Gastrocnemius medialis (tissue), 4 donors: ENCODE results near the gene ATP6V1A. TPM values are rescaled to one million over a fixed set of nuclear protein-coding genes. Genes with fewer than 3 reads are reported as not detected.

Experiments
- ATAC-seq, 2 donors: fragments of 150-250 bp; one replicate each; pipeline ENCODE4 v1.9.1; 2016
- DNase-seq, 2 donors: peaks; one replicate each; pipeline ENCODE4 v3.0.0-alpha.2; 2019
- H3K27ac ChIP-seq, 4 donors: fragments of 200-600 bp; sonication (generic); 1 replicate in 1 of 4; 2 replicates in 3 of 4; pipeline ENCODE4 v1.5.1; 2016 to 2018; ENCODE audit warnings: mild to moderate bottlenecking in 2 of 4, moderate library complexity in 1 of 4
- H3K27me3 ChIP-seq, 3 donors: fragments of 200-600 bp; sonication (generic) in 2 of 3; 1 replicate in 1 of 3; 2 replicates in 2 of 3; pipeline versions ENCODE4 v1.5.1 to v1.6.0; 2016 to 2019; ENCODE audit warnings: mild to moderate bottlenecking in 1 of 3, moderate library complexity in 1 of 3
- H3K36me3 ChIP-seq, 2 donors: fragments of 200-600 bp; sonication (generic) in 1 of 2; one replicate each; pipeline ENCODE4 v1.5.1; 2017 to 2018
- H3K4me1 ChIP-seq, 2 donors: fragments of 200-600 bp; sonication (generic) in 1 of 2; one replicate each; pipeline ENCODE4 v1.5.1; 2016 to 2017; ENCODE audit warnings: mild to moderate bottlenecking in 2 of 2
- H3K4me3 ChIP-seq, 4 donors: fragments of 200-600 bp; sonication (generic) in 3 of 4; 1 replicate in 1 of 4; 2 replicates in 3 of 4; pipeline ENCODE4 v1.5.1; 2016 to 2019; ENCODE audit warnings: mild to moderate bottlenecking in 2 of 4
- H3K9me3 ChIP-seq, 3 donors: fragments of 200-600 bp; sonication (generic) in 2 of 3; 1 replicate in 1 of 3; 2 replicates in 2 of 3; pipeline ENCODE4 v1.5.1; 2016 to 2019
- POLR2A ChIP-seq, 2 donors: fragments of 450-650 bp; IDR thresholded peaks; one replicate each; pipeline ENCODE4 v1.6.1; 2017; ENCODE audit warnings: antibody characterized with exemption in 2 of 2, mild to moderate bottlenecking in 2 of 2, moderate library complexity in 2 of 2
- in situ Hi-C, 4 donors: fragments of 200-750 bp; cut with MboI; loops; one replicate each; pipeline versions ENCODE4 v1.15.0 to v1.8.0; 2017; ENCODE audit warnings: low sequenced_read_pairs in 4 of 4
- intact Hi-C: fragments of 100-400 bp; cut with DNase I; formaldehyde crosslinking; loops from one replicate; pipeline ENCODE4 v1.15.1; 2023; ENCODE audit warnings: low total_unique reads
- total RNA-seq, 4 donors: library from RNA; depleted of rRNA; stranded (reverse); fragments of >200 nt; gene quantifications; one replicate each; pipeline versions ENCODE4 v1.1.0 to v1.2.3, GENCODE V29; 2016
- TF ChIP-seq, protein P1 (sequence below), 5 experiments: fragments of 450-650 bp in 3 of 5; fragments of 200-600 bp in 2 of 5; sonication (generic) in 2 of 5; IDR thresholded peaks in 4 of 5; conservative IDR thresholded peaks in 1 of 5; 1 replicate in 4 of 5; 2 replicates in 1 of 5; pipeline ENCODE4 v1.5.1; 2016 to 2019; ENCODE audit warnings: antibody characterized with exemption in 5 of 5, mild to moderate bottlenecking in 3 of 5, moderate library complexity in 3 of 5

The ATP6V1A gene
- total RNA-seq, 4 donors from 2014 or later, result 11.3 to 21.3 (median 15.0) TPM

DNA sequence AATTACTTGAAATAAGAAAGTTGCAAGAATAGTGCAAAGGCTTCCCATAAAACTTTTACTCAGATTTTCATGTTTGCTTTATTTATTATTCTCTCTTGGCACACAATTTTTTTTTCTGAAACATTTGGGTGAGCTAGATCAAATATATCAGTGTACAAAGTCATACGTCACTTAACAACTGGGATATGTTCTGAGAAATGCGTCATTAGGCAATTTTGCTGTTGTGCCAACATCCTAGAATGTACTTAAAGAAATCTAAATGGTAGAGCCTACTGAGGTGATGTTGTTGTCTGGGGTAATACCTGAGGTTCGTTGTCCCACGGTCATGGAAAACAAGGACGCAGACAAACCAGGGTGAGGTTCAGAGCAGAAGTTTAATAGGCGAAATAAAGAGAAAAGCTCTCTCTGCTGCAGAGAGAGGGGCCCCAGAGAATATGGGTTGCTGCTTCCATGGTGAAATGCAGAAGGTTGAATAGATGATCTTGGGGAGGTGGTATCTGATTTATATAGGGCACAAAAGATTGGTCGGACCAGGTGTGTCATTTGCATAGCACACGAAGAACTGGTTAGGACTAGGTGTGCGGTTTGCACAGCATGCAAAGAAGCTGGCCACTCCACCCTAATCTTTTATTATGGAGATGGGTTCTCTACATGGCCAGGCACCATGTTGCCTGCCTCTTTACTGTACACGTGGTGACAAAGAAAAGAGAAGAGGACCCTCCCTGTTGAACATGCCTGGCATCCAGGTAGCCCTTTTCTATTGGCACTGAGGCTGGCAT is 82.9 kb downstream of the ATP6V1A start:
- intact Hi-C loops (no loop called here), in situ Hi-C loops (no loop called here)
- no peak overlapping the region for H3K27ac ChIP-seq
- no peak for DNase-seq
- ATAC-seq, result no peak
- TF ChIP-seq, protein P1, sequence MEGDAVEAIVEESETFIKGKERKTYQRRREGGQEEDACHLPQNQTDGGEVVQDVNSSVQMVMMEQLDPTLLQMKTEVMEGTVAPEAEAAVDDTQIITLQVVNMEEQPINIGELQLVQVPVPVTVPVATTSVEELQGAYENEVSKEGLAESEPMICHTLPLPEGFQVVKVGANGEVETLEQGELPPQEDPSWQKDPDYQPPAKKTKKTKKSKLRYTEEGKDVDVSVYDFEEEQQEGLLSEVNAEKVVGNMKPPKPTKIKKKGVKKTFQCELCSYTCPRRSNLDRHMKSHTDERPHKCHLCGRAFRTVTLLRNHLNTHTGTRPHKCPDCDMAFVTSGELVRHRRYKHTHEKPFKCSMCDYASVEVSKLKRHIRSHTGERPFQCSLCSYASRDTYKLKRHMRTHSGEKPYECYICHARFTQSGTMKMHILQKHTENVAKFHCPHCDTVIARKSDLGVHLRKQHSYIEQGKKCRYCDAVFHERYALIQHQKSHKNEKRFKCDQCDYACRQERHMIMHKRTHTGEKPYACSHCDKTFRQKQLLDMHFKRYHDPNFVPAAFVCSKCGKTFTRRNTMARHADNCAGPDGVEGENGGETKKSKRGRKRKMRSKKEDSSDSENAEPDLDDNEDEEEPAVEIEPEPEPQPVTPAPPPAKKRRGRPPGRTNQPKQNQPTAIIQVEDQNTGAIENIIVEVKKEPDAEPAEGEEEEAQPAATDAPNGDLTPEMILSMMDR (IDR thresholded peaks at IDR 0.05 in 4 of 5, conservative IDR thresholded peaks at IDR 0.05 in 1 of 5), result no peak
- no peak for TF ChIP-seq POLR2A (IDR thresholded peaks at IDR 0.05)
- H3K27me3 ChIP-seq, result no peaks in the 10 kb centered on the region
- H3K9me3 ChIP-seq, result no peaks in the 10 kb centered on the region
- no peaks in the 10 kb centered on the region for H3K36me3 ChIP-seq
- H3K4me3 ChIP-seq, result no peak overlapping the region
- H3K4me1 ChIP-seq, result no peaks in the 10 kb centered on the region

DNA sequence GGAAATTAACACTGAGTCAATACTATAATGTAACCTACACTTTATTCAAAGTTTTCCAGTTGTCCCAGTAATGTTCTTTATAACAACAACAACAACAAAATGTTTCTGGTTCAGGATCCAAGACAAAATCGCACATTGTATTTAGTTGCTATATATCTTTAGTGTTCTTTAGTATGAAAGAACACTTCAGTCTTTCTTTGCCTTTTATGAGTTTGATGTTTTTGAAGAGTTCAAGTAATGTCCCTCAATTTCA is 84.2 kb downstream of the ATP6V1A start:
- intact Hi-C loops, result no loop called here
- DNase-seq (no peak), ATAC-seq (no peak)
- Histone ChIP-seq H3K27ac (no peak overlapping the region), H3K9me3 (no peaks in the 10 kb centered on the region), H3K27me3 (no peaks in the 10 kb centered on the region), H3K4me1 (no peaks in the 10 kb centered on the region), H3K4me3 (no peak overlapping the region), H3K36me3 (no peaks in the 10 kb centered on the region)
- TF ChIP-seq, protein P1 (IDR thresholded peaks at IDR 0.05 in 4 of 5, conservative IDR thresholded peaks at IDR 0.05 in 1 of 5), result no peak
- no peak for TF ChIP-seq POLR2A (IDR thresholded peaks at IDR 0.05)
- in situ Hi-C loops, result no loop called here

DNA sequence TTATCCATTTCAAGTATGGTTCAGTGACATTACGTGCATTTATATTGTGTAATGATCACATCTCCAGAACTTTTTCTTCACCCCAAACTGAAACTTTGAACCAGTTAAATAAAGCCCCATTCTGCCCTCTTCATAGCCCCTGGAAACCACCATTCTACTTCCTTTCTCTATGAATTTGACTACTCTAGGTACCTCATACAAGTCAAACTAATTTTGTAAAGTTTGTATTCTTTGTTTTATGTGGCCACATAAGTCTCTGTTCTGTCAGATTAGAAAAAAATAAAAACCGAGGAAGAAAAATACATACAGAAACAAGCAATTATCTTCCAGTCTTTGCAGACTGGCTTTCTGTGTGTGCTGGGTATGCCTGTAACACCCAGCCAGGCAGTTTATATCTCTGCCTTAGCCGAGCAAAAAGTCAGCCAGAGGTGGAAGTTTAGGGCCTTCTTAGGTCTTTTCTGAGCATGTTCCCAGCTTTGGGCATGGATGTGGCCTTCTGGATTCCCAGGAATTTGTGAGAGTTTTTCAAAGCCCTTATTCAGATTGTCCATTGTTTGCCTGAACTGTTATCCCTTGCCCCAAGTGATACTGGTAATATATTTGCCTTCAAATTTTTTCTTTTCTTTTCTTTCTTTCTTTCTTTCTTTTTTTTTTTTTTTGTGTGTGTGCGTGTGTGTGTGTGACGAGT is 85.8 kb downstream of the ATP6V1A start:
- Histone ChIP-seq H3K27me3 (no peaks in the 10 kb centered on the region), H3K27ac (no peak overlapping the region), H3K4me1 (no peaks in the 10 kb centered on the region), H3K4me3 (no peak overlapping the region), H3K9me3 (no peaks in the 10 kb centered on the region), H3K36me3 (no peaks in the 10 kb centered on the region)
- intact Hi-C loops (no loop called here), in situ Hi-C loops (no loop called here)
- DNase-seq (no peak), ATAC-seq (no peak)
- no peak for TF ChIP-seq POLR2A (IDR thresholded peaks at IDR 0.05)
- TF ChIP-seq, protein P1 (IDR thresholded peaks at IDR 0.05 in 4 of 5, conservative IDR thresholded peaks at IDR 0.05 in 1 of 5), result no peak

DNA sequence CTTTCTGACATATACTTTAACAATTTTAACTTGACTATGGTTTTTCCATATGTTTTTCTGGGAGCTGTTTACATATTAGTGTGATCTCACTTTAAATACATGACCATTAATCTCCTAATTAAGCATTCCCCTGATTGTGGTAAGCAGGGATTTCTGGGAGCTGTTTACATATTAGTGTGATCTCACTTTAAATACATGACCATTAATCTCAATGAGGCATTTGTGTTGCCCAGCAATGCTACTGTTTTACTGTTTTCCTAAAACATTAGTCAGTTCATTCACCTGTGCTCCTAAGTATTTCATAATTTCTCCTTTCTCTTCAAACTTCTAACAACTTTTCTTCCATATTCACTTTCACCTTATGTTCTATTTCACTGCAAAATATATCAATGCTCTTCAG is 88.1 kb downstream of the ATP6V1A start:
- H3K27me3 ChIP-seq, result no peaks in the 10 kb centered on the region
- ATAC-seq (no peak), DNase-seq (no peak)
- intact Hi-C loops, result loop anchor here (5.0 kb wide), 1 partner anchor 1977 kb away; no protein-coding TSS in a partner anchor
- H3K9me3 ChIP-seq, result no peaks in the 10 kb centered on the region
- TF ChIP-seq POLR2A (IDR thresholded peaks at IDR 0.05), result no peak
- H3K4me3 ChIP-seq, result no peak overlapping the region
- H3K4me1 ChIP-seq, result peaks cover 0 to 6% of the 10 kb centered on the region in 2 donors
- in situ Hi-C loops, result no loop called here
- H3K36me3 ChIP-seq, result no peaks in the 10 kb centered on the region
- no peak overlapping the region for H3K27ac ChIP-seq

DNA sequence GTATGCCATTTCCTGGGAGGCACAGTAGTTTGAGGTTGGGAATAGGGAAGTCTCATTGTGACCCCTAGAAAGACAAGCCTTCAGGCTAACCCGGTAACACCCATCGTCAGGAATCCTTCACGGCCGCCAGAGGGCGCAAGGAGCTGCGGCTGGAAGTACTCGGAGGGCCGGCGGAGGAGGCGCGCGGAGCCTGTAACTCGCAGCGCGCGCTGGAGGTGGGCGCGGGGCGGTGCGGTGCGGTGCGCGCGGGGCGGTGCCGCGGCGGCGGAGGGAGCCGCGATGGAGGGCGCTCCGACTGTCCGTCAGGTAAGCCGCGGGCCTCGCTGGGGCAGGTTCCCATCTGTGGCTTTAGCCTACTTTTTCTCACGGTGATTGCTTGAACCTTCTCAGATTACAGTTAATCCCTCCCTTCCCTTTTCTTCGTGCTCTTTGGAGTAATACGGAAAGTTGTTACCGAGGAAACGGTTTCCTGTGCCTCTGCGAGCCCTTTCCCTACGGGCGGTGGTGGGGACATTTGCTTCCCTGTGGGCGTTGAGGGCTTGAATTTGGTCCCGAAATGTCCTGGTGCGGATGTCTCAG is 91.9 kb downstream of the ATP6V1A start, which contains the start of gene GRAMD1C:
GRAMD1C (plus strand) TSS at position 158 of the 579 bp plus-strand sequence; CDS start at position 280, 122 bp downstream.
- Histone ChIP-seq H3K36me3 (no peaks in the 10 kb centered on the region), H3K4me3 (peak within 1 kb of the TSS; percentile 28 to 65 (median 50)), H3K4me1 (peaks cover 0 to 6% of the 10 kb centered on the region in 2 donors), H3K27me3 (no peaks in the 10 kb centered on the region), H3K27ac (peak within 1 kb of the TSS in 3 of 4 donors; percentile 2 to 45 (median 18)), H3K9me3 (no peaks in the 10 kb centered on the region)
- in situ Hi-C loops, result no loop called here
- DNase-seq (peak; percentile 63 to 68), ATAC-seq (peak; percentile 82 to 90)
- TF ChIP-seq, protein P1 (IDR thresholded peaks at IDR 0.05 in 4 of 5, conservative IDR thresholded peaks at IDR 0.05 in 1 of 5), result peak; percentile 73 to 86 (median 82)
- TF ChIP-seq POLR2A (IDR thresholded peaks at IDR 0.05), result no peak
- intact Hi-C loops, result loop anchor here (1.0 to 5.0 kb wide), 4 partner anchors 74 to 1974 kb away; partner anchors contain the start of genes CCDC191 and QTRT2
